ENCODE data around the gene SORCS2. TPM values are rescaled to one million over a fixed set of nuclear protein-coding genes. Genes with fewer than 3 reads are reported as not detected.

SORCS2 gene
- total and polyA plus RNA-seq, 8 donors = 4.6 to 9.7 (median 7.2) TPM

DNA sequence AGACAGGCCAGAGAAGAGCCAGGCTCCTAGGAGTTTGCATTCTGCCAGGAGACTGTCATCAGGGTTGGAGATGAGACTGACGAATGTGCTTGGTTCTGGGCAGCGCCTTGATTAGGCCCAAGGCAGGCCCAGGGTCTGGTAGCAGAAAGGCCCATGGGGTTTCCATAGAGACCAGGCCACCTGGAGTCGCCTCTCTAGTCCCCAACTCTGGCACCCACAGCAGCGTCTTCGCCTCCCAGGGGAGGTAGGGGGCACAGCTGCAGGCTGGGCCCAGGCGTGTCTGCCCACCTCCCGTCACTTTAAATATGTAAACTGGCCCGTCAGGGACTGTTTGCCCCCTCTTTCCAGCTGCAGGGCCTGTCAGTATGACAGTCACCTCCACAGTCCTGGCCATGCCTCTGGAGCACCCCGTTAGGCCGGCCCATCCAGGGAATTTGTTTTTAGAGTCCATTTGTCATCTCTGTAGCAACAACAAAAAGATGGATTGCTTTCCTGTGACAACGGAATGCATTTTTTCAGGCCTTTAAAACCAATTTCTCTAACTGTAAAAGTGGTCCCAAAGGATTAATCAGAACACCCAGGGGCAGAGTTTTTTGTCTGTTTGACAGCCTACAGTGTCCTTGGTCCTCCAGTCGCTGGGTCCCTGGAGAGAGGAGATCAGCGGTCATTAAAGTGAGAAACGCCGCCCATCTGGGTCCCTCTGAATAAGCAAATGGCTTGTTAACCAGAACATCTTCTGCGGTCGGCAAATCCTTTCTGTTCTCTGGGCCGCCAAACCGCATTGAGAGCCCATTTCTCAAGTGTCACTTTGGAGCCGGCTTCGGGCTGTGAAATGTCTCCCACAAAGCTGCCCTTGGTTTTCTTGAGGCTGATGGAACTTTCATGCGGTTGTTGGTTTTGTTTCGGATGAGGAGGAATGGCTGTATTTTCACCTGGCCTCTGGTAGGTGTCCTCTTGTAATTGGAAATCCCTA lies 395.4 kb downstream of the SORCS2 start:
- H3K9me3 ChIP-seq = no peaks in the 10 kb centered on the region
- TF ChIP-seq, protein P1, sequence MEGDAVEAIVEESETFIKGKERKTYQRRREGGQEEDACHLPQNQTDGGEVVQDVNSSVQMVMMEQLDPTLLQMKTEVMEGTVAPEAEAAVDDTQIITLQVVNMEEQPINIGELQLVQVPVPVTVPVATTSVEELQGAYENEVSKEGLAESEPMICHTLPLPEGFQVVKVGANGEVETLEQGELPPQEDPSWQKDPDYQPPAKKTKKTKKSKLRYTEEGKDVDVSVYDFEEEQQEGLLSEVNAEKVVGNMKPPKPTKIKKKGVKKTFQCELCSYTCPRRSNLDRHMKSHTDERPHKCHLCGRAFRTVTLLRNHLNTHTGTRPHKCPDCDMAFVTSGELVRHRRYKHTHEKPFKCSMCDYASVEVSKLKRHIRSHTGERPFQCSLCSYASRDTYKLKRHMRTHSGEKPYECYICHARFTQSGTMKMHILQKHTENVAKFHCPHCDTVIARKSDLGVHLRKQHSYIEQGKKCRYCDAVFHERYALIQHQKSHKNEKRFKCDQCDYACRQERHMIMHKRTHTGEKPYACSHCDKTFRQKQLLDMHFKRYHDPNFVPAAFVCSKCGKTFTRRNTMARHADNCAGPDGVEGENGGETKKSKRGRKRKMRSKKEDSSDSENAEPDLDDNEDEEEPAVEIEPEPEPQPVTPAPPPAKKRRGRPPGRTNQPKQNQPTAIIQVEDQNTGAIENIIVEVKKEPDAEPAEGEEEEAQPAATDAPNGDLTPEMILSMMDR (IDR thresholded peaks at IDR 0.05) = no peak
- no peak overlapping the region for H3K27ac ChIP-seq
- intact Hi-C loops (cut with DNase I) = no loop called here
- DNase-seq (no peak), ATAC-seq (no peak)
- no peaks in the 10 kb centered on the region for H3K4me1 ChIP-seq
- peaks cover 0 to 47% of the 10 kb centered on the region in 2 donors for H3K27me3 ChIP-seq
- H3K36me3 ChIP-seq = no peaks in the 10 kb centered on the region
- H3K4me3 ChIP-seq = no peak overlapping the region

DNA sequence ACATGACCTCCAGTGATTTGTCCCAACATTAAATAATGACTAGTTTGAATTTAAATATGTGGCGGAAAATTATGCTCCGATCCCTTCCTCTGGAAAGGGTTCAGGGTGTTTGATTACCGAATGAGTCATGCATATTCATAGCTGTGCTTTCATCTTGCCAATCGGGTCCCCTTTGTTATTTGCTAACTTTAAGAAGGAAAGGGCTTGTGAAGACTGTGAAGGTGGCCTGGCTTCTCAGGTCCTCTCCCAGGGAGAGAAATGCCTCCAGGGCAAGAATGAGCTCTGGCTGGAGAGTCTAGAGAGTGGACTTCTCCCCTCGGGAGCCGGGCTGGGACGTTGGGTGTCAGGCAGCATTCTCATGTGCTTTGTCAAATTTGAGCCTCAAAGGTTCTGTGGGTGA lies 397.9 kb downstream of the SORCS2 start:
- intact Hi-C loops (cut with DNase I) = no loop called here
- ATAC-seq (no peak), DNase-seq (no peak)
- H3K4me3 ChIP-seq = no peak overlapping the region
- H3K36me3 ChIP-seq = no peaks in the 10 kb centered on the region
- H3K27ac ChIP-seq = no peak overlapping the region
- H3K4me1 ChIP-seq = no peaks in the 10 kb centered on the region
- H3K9me3 ChIP-seq = no peaks in the 10 kb centered on the region
- TF ChIP-seq, protein P1 (IDR thresholded peaks at IDR 0.05) = no peak
- H3K27me3 ChIP-seq = peaks cover 0 to 69% of the 10 kb centered on the region in 2 donors

DNA sequence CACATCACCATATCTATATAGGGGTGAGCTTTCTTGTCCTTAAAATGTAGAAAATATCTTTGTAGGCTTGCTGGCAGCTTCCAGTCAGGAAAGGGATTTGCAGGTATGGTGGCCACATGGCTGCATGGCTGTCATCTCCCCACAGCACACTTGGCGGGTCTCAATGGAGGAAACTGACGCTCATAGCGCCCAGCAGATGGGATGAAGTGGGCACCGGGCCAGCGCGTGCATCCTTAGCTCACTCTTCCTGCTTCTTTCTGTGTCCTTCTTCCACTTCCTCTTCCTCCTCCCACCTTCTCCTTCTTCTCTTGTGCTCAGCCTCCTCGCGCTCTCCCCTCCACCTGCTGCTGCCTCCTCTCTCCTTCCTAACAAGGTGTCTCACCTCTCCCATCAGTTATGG lies 398.6 kb downstream of the SORCS2 start:
- no peaks in the 10 kb centered on the region for H3K36me3 ChIP-seq

DNA sequence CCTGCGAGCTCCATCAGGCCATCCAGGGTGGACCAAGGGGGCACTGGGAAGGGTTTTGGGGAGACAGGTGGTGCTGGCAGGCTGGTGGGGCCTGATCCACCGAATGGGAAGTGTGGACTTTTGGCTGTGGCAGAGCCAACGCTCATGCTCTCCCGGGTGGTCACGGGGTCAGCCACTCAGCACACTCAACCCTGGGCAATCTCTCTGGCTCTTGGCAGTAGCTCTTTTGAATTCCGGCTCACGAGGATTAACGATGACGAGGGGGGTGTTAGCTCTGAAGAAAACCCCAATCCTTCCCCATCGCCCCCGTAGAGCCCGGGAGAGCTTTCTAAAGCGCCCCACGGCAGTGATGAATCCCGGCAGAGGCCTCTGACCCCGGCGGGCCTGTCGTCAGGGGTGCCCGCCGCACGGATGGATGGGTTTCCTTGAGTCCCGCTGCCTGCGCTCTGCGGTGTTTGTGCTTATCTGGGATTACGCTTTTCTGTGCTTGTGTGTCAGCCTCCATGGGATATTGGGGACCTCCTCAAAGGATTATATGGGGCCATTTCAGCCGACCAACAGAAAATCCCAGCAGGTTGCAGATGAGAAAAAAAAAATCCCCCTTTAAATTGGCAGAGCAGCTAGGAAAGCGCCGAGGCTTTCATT lies 399.2 kb downstream of the SORCS2 start:
- intact Hi-C loops (cut with DNase I) = no loop called here
- H3K27ac ChIP-seq = no peak overlapping the region

More for the DNA sequence above, 398.6 kb downstream of the SORCS2 start:
- Histone ChIP-seq H3K4me1 (no peaks in the 10 kb centered on the region), H3K9me3 (no peaks in the 10 kb centered on the region), H3K27ac (no peak overlapping the region), H3K4me3 (no peak overlapping the region), H3K27me3 (peaks cover 2 to 76% of the 10 kb centered on the region in 2 donors)
- no peak for DNase-seq
- intact Hi-C loops (cut with DNase I) = no loop called here
- no peak for ATAC-seq
- TF ChIP-seq, protein P1 (IDR thresholded peaks at IDR 0.05) = no peak

More for the DNA sequence above, 399.2 kb downstream of the SORCS2 start:
- DNase-seq (no peak), ATAC-seq (no peak)
- Histone ChIP-seq H3K4me1 (peaks cover 0 to 5% of the 10 kb centered on the region in 2 donors), H3K36me3 (no peaks in the 10 kb centered on the region), H3K27me3 (peaks cover 4 to 82% of the 10 kb centered on the region in 2 donors), H3K9me3 (no peaks in the 10 kb centered on the region), H3K4me3 (no peak overlapping the region)
- TF ChIP-seq, protein P1 (IDR thresholded peaks at IDR 0.05) = no peak

Measured in left lung (tissue), 10 donors.